HG03565 (cell line): ENCODE data around the gene CEPT1.

Experiments
- ATAC-seq: cut with Tn5 transposase; IDR thresholded peaks from one replicate; pipeline ENCODE4 v1.9.1; 2021; ENCODE audit warnings: mild to moderate bottlenecking, moderate library complexity; ENCODE audit not compliant: unreplicated experiment

CEPT1 gene

GRCh38 chr1:111145963-111146768 is 6.1 kb downstream of the CEPT1 start:
- no peak for ATAC-seq

- ATAC-seq, result no peak
These were observed 7.9 kb downstream of the CEPT1 start for GRCh38 chr1:111147948-111148347.

- no peak for ATAC-seq
These were observed 8.4 kb downstream of the CEPT1 start for GRCh38 chr1:111148376-111148881.

DNA sequence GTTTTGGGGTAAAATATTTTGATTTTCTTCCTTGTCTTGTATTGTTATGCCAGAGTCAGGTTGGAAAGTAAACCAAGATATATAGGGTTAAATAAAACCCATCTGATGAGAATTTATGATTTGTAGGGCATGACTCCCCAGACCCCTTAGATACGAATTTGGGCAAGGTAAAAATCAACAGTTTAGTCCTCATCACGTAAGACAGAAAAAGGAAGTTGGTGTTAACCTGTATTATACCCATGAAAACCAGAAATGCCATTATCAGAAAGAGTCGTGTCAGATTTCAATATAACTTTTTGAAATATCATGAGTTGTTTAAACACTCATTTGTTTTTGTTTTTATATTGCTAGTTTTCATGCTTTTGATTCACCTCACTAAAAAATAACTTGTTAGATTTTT is 11.8 kb downstream of the CEPT1 start:
- ATAC-seq, result no peak

GRCh38 chr1:111154021-111154999 is 14.3 kb downstream of the CEPT1 start:
- ATAC-seq, result no peak

DNA sequence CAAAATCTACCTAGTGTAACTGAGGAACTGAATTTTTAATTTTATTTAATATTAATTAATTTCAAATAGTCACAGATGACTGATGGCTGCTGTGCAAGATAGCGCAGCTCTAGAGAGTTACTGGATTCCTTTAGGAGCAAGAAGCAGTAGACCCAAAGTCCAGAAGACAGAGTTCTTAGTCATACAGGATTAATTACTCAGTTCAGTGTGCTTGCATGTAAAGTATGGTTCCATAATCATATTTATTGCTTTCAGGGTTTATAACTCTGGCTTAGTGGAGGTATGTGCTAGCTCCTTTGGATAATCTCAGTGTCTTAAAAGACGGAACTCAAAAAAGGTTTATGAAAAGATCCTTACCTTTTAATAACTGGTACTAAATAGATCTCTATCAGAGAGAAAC is 17.4 kb downstream of the CEPT1 start:
- no peak for ATAC-seq

DNA sequence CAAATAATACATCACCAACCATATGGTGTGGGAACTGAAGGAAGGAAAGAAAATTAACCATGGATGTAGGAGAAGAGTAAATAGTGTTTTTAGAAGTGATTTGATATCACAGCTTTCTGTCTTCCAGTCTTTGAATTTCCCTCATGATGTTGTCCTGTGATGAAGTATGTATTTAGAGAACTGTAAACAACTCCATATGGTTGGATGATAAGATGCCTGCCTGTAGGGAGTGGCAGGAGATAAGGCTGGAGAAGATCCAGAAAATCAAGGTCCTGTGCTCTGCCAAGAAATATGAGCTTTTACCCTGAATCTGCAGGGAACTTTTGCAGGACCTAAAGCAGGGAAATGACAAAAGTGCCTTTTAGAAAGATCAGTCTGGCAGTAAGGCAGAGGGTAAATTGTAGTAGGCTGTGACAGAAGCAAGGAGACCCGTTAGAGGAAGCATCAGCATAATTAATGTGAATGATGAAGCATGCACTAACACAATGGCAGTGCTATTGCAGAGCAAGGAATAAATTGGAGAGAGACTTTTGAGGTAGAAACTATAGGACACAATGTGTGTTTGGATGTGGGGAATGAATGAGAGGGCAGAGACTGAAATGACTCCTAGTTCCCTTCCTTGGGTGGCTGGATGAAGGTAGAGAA is 21.9 kb downstream of the CEPT1 start:
- no peak for ATAC-seq

- ATAC-seq, result no peak
These were observed 22.5 kb downstream of the CEPT1 start for GRCh38 chr1:111162488-111162880.

DNA sequence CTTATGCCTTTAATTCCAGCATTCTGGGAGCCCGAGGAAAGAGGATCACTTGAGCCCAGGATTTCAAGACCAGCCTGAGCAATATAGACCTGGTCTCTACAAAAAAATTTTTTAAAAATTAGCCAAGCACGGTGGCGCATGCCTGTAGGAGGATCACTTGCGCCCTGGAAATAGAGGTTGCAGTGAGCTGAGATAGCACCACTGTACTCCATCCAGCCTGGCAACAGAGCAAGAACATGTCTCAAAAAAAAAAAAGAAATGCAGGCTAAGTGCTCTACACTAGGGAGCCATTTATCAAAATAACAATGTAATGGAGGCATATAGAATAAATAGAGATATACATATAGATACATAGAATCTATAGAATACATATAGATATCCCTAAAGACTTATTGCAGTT is 23.3 kb downstream of the CEPT1 start:
- ATAC-seq, result no peak

DNA sequence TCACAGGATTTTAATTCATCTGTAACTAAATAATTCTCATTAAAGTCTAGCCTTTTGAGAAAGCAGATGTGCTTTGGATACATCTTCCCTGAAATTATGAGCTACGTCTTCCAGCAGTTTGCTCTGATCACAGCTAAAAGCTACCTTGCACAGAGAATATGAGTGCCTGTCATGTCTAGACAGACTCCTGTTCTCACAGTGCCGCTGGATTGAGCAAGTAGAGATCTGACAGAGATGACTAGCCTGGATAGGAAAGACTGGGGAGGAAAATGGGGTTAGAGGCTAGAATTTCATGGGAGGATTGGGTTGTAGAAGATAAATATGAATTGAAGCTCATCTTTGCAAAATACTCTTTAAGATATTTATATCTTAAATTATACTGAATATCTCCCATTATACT is 24.1 kb downstream of the CEPT1 start:
- ATAC-seq, result no peak

GRCh38 chr1:111172463-111172862 is 32.4 kb downstream of the CEPT1 start:
- no peak for ATAC-seq

DNA sequence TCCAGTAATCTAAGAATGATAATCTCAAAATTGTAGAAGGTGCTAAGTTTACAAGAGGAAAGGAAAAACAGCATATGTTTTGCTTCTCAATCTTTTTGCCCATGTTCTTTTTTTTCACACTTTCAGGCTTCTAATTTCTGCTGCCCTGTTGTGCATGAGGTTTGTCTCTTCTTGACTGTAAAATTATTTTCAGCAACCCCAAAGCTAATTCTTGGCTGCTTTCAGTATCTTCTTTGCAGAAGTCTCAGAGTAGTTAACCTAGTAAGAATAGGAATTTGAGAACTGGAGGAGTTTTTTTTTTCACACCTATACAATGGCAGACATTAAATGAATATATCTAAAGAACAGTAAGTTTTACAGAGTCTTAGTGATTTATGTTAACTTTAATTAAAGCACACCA is 34.0 kb downstream of the CEPT1 start:
- ATAC-seq, result no peak

DNA sequence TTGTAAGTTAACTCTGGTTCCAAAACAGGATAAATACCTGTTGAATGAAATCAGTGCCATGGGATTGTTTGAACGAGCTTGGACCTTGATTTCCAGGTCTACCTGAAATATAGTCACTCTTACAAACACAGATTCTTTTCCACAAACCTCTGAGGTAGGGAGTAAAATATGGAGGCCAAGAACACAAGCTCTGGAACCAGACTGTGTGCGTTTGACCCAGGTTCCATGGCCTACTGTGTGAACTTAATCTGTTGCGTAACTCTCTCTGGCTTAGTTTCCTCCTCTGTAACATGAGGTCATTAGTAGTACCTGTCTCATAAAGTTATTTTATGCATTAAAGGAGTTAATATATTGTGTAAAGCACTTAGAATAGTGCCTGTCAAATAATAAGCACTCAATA is 35.3 kb downstream of the CEPT1 start:
- no peak for ATAC-seq

DNA sequence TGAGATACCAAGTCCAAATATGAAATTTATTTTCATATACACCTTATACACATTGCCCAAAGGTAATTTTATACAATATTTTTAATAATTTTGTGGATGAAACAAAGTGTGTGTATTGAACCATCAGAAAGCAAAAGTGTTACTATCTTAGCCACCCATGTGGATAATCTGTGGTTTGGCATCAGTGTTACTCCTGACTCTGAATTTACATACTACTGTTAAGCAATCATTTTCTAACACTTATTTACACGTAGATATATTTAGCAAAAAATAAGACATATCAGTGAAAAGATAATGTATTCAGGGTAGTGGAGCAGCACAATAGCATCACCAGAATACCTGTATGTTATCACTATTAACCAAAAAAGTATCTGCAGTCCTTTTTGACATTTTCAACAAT is 36.7 kb downstream of the CEPT1 start:
- no peak for ATAC-seq

DNA sequence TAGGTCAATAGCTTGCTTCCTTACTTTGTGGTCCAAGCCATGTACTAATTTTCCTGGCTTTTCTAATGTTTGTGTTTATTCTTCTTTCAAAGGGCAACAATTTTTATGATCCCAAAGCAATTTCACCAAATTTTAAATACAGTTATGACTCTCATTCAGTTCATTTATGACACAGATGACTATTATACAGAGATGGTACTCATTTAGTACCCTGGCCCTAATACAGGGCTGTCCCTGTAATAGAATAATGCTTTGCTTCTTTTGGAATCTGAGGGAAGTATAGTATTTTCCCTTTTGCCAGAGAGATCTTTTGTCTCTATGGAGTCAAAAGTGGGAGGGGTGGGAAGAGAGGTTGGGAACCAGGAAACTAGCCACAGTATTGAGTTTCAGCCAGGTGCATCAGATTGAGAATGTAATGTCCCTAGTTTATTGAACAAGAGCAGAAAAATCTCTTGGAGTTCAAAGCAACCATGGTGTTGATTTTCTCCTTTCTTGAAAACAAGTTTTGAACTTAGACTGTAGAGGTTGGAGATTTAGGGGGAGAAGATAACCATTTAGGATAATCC is 40.0 kb downstream of the CEPT1 start:
- ATAC-seq, result no peak

DNA sequence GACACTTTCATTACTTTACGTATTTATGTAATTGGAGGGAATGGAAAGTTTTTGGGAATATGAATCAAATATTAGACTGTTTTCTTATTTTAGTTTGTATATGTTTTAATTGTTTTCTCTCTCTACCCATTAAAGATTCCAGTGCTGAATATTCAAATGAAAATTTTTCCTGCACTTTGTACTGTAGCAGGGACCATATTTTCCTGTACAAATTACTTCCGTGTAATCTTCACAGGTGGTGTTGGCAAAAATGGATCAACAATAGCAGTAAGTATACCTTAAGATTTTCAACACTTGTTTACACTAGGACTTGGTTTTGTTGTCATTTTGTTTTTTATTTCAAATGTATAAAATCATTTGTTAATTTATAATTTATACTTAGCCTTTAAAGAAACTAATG is 42.0 kb downstream of the CEPT1 start:
- ATAC-seq, result no peak

GRCh38 chr1:111183308-111184069 is 43.5 kb downstream of the CEPT1 start:
- ATAC-seq, result no peak

- ATAC-seq, result no peak
These were observed 44.6 kb downstream of the CEPT1 start for GRCh38 chr1:111184663-111185062.

- no peak for ATAC-seq
These were observed 51.0 kb downstream of the CEPT1 start for GRCh38 chr1:111190931-111191451.

- no peak for ATAC-seq
These were observed 51.5 kb downstream of the CEPT1 start for GRCh38 chr1:111191496-111191895.
